Body of pancreas (tissue), 4 donors: ENCODE data around the gene MAST3. TPM values are rescaled to one million over a fixed set of nuclear protein-coding genes. Genes with fewer than 3 reads are reported as not detected.

Source experiments
- ATAC-seq: fragments of 150-250 bp; one replicate; pipeline ENCODE4 v1.9.1; 2016
- DNase-seq, 4 donors: peaks; one replicate each; pipeline ENCODE4 v3.0.0-alpha.2; 2019
- H3K27ac ChIP-seq, 4 donors: fragments of 200-600 bp; sonication (generic); 1 replicate in 3 of 4; 2 replicates in 1 of 4; pipeline versions ENCODE4 v1.5.1 to v1.6.1; 2016 to 2019; ENCODE audit warnings: mild to moderate bottlenecking in 1 of 4, mixed read lengths in 1 of 4, moderate library complexity in 1 of 4
- H3K27me3 ChIP-seq, 2 donors: fragments of 200-600 bp; sonication (generic); one replicate each; pipeline ENCODE4 v1.6.0; 2016; ENCODE audit warnings: mild to moderate bottlenecking in 1 of 2
- H3K36me3 ChIP-seq, 2 donors: fragments of 200-600 bp; sonication (generic); replicated peaks in 1 of 2; 2 replicates each; pipeline ENCODE4 v1.5.1; 2016; ENCODE audit warnings: low read depth in 2 of 2; ENCODE audit not compliant: insufficient read depth in 1 of 2
- H3K4me1 ChIP-seq: fragments of 200-600 bp; sonication (generic); one replicate; pipeline ENCODE4 v1.6.0; 2016
- H3K4me3 ChIP-seq, 2 donors: fragments of 200-600 bp; sonication (generic); 1 replicate in 1 of 2; 2 replicates in 1 of 2; pipeline ENCODE4 v1.5.1; 2016 to 2019
- H3K9me3 ChIP-seq, 3 donors: fragments of 200-600 bp; sonication (generic); 1 replicate in 2 of 3; 2 replicates in 1 of 3; pipeline ENCODE4 v1.5.1; 2016
- POLR2A ChIP-seq, 3 donors: fragments of 450-650 bp; IDR thresholded peaks; one replicate each; pipeline ENCODE4 v1.6.1; 2016; ENCODE audit warnings: antibody characterized with exemption in 3 of 3, mild to moderate bottlenecking in 2 of 3
- WGBS, 2 donors: methylation state at CpG; one replicate each; pipeline ENCODE4 v1.1.5; 2017; 5-methylcytosine and 5-hydroxymethylcytosine counted together
- intact Hi-C: fragments of 100-400 bp; cut with DNase I; formaldehyde crosslinking; loops from one replicate; pipeline ENCODE4 v1.15.1; 2023
- total RNA-seq, 2 donors: library from RNA; depleted of rRNA; stranded (reverse); fragments of >200 nt; gene quantifications; one replicate each; pipeline ENCODE4 v1.1.0, GENCODE V29; 2016
- TF ChIP-seq, protein P1 (sequence below), 7 experiments: fragments of 450-650 bp in 4 of 7; fragments of 200-600 bp in 3 of 7; sonication (generic) in 3 of 7; IDR thresholded peaks; one replicate each; pipeline ENCODE4 v1.5.1; 2016 to 2019; ENCODE audit warnings: antibody characterized with exemption in 7 of 7

The MAST3 gene
- total RNA-seq, 2 donors from 2014 or later = 17.6 to 35.3 TPM

DNA sequence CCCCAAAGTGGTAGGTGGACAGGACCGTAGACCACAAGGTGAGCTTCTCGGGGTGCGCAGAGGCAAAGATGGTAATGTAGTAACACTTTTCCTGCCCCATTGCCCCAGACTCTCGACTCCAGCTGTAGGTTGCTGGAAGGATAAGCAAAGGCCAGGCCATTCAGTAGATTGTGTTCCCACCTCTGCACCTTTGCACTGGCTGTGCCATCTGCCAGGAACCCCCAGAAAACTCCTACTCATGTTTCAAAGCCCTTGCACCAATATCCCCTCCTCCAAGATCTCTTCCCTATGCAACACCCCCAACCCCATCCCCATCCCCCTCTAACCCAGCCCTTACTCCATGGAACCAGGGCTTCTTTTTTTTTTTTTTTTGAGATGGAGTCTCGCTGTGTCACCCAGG is 29.2 kb upstream of the MAST3 start:
- WGBS, 2 donors = 92% methylated on average over 5 of the region's 5 CpGs
- Histone ChIP-seq H3K27ac (no peak overlapping the region), H3K27me3 (no peaks in the 10 kb centered on the region), H3K36me3 (no peaks in the 10 kb centered on the region), H3K4me3 (no peak overlapping the region), H3K9me3 (no peaks in the 10 kb centered on the region), H3K4me1 (no peaks in the 10 kb centered on the region)
- intact Hi-C loops = no loop called here
- TF ChIP-seq, protein P1, sequence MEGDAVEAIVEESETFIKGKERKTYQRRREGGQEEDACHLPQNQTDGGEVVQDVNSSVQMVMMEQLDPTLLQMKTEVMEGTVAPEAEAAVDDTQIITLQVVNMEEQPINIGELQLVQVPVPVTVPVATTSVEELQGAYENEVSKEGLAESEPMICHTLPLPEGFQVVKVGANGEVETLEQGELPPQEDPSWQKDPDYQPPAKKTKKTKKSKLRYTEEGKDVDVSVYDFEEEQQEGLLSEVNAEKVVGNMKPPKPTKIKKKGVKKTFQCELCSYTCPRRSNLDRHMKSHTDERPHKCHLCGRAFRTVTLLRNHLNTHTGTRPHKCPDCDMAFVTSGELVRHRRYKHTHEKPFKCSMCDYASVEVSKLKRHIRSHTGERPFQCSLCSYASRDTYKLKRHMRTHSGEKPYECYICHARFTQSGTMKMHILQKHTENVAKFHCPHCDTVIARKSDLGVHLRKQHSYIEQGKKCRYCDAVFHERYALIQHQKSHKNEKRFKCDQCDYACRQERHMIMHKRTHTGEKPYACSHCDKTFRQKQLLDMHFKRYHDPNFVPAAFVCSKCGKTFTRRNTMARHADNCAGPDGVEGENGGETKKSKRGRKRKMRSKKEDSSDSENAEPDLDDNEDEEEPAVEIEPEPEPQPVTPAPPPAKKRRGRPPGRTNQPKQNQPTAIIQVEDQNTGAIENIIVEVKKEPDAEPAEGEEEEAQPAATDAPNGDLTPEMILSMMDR (IDR thresholded peaks at IDR 0.05) = no peak
- no peak for TF ChIP-seq POLR2A (IDR thresholded peaks at IDR 0.05)
- ATAC-seq (no peak), DNase-seq (no peak)

DNA sequence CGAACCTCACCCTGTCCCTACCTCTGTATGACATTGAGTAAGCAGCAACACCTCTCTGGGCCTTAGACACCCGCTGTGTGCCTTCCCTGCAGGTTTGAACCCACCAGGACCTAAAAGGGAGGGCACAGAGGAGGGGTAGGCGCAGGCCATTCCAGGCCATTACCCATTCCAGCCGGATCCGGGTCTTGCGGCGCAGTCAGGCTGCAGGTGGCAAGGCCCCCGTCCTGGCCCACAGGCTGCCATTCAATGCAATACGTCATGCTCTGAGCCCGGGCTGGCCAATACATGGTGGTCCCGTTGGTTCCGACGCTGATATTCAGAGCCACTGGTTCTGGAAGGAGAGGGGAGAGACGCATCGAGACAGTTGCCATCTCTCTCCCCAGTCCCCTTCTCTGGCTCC is 28.2 kb upstream of the MAST3 start:
- Histone ChIP-seq H3K4me3 (no peak overlapping the region), H3K27ac (no peak overlapping the region), H3K27me3 (no peaks in the 10 kb centered on the region), H3K9me3 (no peaks in the 10 kb centered on the region), H3K36me3 (no peaks in the 10 kb centered on the region), H3K4me1 (no peaks in the 10 kb centered on the region)
- no peak for DNase-seq
- no peak for ATAC-seq
- 64 to 93% methylated on average over 3 to 15 of the region's 15 CpGs for WGBS, 2 donors
- no peak for TF ChIP-seq POLR2A (IDR thresholded peaks at IDR 0.05)
- TF ChIP-seq, protein P1 (IDR thresholded peaks at IDR 0.05) = no peak
- intact Hi-C loops = no loop called here

DNA sequence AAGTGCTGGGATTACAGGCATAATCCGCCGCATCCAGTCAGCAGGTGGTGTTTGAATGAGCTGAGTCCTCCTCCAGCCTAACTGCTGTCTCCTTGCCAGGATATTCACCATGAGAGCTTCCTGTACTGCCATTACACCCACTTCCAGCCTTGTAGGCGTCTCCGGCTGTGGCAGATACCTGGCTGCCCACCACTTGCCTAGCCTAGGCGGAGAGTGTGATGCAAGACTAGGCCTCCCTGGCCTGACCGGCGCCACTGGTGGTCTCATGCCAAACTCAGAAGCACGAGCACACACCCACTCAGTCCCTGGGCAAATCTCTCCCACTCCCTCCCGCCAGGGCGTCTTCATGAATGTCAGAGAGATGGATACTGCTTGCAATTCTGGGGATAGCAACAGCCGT is 27.4 kb upstream of the MAST3 start:
- WGBS, 2 donors = 74 to 86% methylated on average over 10 to 11 of the region's 11 CpGs
- TF ChIP-seq POLR2A (IDR thresholded peaks at IDR 0.05) = no peak
- TF ChIP-seq, protein P1 (IDR thresholded peaks at IDR 0.05) = no peak
- Histone ChIP-seq H3K9me3 (no peaks in the 10 kb centered on the region), H3K36me3 (no peaks in the 10 kb centered on the region), H3K27me3 (no peaks in the 10 kb centered on the region), H3K4me1 (no peaks in the 10 kb centered on the region), H3K27ac (no peak overlapping the region), H3K4me3 (no peak overlapping the region)
- DNase-seq (no peak), ATAC-seq (peak; percentile 21)
- intact Hi-C loops = no loop called here

DNA sequence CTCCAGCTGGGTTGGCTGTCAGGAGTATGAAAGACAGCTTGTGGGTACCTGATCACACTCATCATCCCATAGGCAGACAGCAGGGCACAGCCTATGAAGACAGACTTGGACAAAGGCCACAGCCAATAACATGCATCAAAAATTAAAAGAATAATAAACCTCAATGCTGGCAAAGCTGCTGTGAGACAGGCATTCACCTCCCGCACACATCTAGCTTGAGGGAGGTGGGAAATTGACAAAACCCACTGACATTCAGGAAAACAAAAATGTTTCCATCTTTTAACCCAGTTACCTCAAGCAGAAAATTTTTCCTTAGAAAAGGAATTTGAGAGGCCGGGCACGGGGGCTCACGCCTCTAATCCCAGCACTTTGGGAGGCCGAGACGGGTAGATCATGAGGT is 25.2 kb upstream of the MAST3 start:
- no peak overlapping the region for H3K27ac ChIP-seq
- no peaks in the 10 kb centered on the region for H3K4me1 ChIP-seq
- ATAC-seq (no peak), DNase-seq (no peak)
- intact Hi-C loops = no loop called here
- 86 to 95% methylated on average over 6 of the region's 6 CpGs for WGBS, 2 donors
- TF ChIP-seq, protein P1 (IDR thresholded peaks at IDR 0.05) = no peak
- no peak for TF ChIP-seq POLR2A (IDR thresholded peaks at IDR 0.05)
- no peaks in the 10 kb centered on the region for H3K27me3 ChIP-seq
- no peaks in the 10 kb centered on the region for H3K9me3 ChIP-seq
- H3K36me3 ChIP-seq = no peaks in the 10 kb centered on the region
- H3K4me3 ChIP-seq = no peak overlapping the region

DNA sequence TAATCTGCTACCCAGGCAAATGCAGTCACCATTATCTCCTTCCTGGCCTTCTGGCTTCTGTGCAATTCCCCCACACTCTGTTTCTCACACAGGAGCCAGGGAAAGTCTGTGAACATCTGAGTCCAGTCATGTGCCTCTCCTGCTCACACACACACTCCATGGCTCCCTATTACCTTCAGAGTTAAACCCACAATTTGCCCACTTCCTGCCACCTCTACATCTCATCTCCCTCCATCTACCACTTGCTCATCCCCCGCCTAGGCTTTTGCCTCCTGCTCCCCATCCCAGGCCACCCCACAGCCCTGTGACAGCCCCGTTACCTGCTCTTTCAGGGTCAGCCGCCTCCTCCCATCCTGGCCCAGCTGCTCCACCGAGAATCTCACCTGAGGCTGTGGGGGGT is 24.4 kb upstream of the MAST3 start:
- no peak overlapping the region for H3K27ac ChIP-seq
- H3K36me3 ChIP-seq = no peaks in the 10 kb centered on the region
- ATAC-seq (no peak), DNase-seq (no peak)
- intact Hi-C loops = no loop called here
- WGBS, 2 donors = 71 to 76% methylated on average over 4 of the region's 4 CpGs
- no peaks in the 10 kb centered on the region for H3K27me3 ChIP-seq
- no peak for TF ChIP-seq POLR2A (IDR thresholded peaks at IDR 0.05)
- TF ChIP-seq, protein P1 (IDR thresholded peaks at IDR 0.05) = no peak
- no peaks in the 10 kb centered on the region for H3K9me3 ChIP-seq
- H3K4me1 ChIP-seq = no peaks in the 10 kb centered on the region
- H3K4me3 ChIP-seq = no peak overlapping the region
